ENCODE measurements around the gene ERGIC1. TPM values are rescaled to one million over a fixed set of nuclear protein-coding genes. Genes with fewer than 3 reads are reported as not detected.
"Not testable (repeated sequence)": the region's sequence is repeated elsewhere in the genome, so short reads cannot be mapped to it uniquely, and the experiment has no call there.

Gene ERGIC1
- total RNA-seq, 1 donor: 109 TPM

DNA sequence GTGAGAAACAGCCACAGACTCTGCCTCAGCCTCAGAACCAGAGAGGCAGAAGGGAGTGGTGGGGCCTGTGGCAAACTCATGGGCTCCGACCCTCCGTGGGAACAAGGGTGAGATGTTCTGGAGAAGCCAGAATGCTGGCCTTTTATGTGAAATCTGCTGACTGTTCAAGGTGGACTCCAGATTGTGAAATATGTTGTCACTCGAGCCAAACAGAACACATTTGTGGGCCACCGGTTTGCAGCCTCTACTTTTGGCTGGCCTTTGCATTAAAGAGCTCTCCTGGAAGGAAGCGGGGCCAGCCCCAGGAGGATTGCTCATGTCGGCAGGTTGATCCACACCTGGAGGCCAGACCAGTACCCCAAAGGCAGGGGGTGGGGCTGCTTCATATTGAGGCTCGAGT lies 62.4 kb downstream of the ERGIC1 start:
- Histone ChIP-seq H3K27ac (ENCODE audit: low read depth, low read length) (peak overlapping the region; percentile 99), H3K27me3 (ENCODE audit: insufficient read depth, low read length) (no peaks in the 10 kb centered on the region), H2AFZ (ENCODE audit: low read length) (no peak overlapping the region), H3K9me3 (ENCODE audit: low read depth, low read length) (no peaks in the 10 kb centered on the region), H3K79me2 (ENCODE audit: insufficient read depth, low read length) (peaks cover 15% of the 10 kb centered on the region), H3K4me2 (ENCODE audit: insufficient read depth, low read length) (no peak overlapping the region), H4K20me1 (ENCODE audit: insufficient read depth, low read length) (no peaks in the 10 kb centered on the region), H3K36me3 (ENCODE audit: insufficient read depth, low read length) (peaks cover 20% of the 10 kb centered on the region), H3K4me1 (ENCODE audit: insufficient read depth, low read length) (peaks cover 48% of the 10 kb centered on the region), H3K4me3 (ENCODE audit: insufficient read depth, low read length) (no peak overlapping the region)
- TF ChIP-seq, protein P1, sequence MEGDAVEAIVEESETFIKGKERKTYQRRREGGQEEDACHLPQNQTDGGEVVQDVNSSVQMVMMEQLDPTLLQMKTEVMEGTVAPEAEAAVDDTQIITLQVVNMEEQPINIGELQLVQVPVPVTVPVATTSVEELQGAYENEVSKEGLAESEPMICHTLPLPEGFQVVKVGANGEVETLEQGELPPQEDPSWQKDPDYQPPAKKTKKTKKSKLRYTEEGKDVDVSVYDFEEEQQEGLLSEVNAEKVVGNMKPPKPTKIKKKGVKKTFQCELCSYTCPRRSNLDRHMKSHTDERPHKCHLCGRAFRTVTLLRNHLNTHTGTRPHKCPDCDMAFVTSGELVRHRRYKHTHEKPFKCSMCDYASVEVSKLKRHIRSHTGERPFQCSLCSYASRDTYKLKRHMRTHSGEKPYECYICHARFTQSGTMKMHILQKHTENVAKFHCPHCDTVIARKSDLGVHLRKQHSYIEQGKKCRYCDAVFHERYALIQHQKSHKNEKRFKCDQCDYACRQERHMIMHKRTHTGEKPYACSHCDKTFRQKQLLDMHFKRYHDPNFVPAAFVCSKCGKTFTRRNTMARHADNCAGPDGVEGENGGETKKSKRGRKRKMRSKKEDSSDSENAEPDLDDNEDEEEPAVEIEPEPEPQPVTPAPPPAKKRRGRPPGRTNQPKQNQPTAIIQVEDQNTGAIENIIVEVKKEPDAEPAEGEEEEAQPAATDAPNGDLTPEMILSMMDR (IDR thresholded peaks at IDR 0.05; ENCODE audit: extremely low read depth, low read depth, low read length): no peak
- DNase-seq (ENCODE audit: insufficient read length, low spot score, missing footprints): no peak

DNA sequence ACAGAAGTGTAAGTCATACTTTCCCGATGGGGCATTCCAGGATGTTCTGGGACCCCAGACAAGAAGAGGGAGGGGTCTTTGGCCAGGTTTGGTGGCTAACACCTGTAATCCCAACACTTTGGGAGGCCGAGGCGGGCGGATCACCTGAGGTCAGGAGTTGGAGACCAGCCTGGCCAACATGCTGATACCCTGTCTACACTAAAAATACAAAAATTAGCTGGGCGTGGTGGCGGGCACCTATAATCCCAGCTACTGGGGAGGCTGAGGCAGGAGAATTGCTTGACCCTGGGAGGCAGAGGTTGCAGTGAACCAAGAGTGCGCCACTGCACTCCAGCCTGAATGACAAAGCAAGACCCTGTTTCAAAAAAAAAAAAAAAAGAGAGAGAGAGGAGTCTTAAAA lies 63.0 kb downstream of the ERGIC1 start:
- H3K9me3 ChIP-seq (ENCODE audit: low read depth, low read length); H3K4me3 ChIP-seq (ENCODE audit: insufficient read depth, low read length); H3K27me3 ChIP-seq (ENCODE audit: insufficient read depth, low read length); H2AFZ ChIP-seq (ENCODE audit: low read length); H4K20me1 ChIP-seq (ENCODE audit: insufficient read depth, low read length); DNase-seq (ENCODE audit: insufficient read length, low spot score, missing footprints): not testable (repeated sequence)
- Histone ChIP-seq H3K36me3 (ENCODE audit: insufficient read depth, low read length) (peaks cover 20% of the 10 kb centered on the region), H3K4me1 (ENCODE audit: insufficient read depth, low read length) (peaks cover 49% of the 10 kb centered on the region), H3K27ac (ENCODE audit: low read depth, low read length) (peak overlapping the region; percentile 99), H3K79me2 (ENCODE audit: insufficient read depth, low read length) (peaks cover 18% of the 10 kb centered on the region), H3K4me2 (ENCODE audit: insufficient read depth, low read length) (peak overlapping the region; percentile 62)

DNA sequence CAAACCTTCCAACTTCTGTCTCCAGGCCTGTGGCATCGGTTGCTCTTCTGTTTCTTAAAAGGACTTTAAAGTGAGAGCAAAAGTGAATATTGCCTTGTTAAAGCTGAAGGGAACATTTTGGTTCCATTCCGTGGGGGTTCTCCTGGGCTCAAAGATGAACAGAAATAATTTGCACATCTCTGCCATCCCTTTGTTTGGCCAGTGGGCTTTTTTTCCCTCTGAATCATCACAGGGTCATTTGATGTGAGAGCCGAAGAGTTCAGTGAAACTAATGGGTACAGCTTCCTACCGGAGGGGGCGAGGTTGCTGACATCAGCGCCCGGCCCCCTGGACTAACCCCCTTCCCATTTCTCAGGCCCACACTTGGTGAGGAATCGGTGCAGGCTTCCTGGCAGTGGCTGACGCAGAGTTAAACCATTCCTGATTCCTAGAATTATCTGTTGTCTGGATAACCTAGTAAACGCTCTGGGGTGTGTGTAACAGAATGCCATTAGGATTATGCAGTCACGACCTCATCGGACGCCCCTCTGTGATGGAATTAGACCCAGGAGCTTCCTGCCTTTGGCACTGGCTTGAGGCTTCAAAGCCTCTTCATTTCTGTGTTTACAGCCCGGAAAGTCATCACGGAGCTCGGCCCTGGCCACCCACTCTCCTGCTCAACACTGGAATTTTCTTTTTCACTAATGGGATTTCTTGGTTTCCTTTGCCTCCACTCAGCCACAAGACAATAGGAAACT lies 63.6 kb downstream of the ERGIC1 start:
- TF ChIP-seq, protein P1 (IDR thresholded peaks at IDR 0.05; ENCODE audit: extremely low read depth, low read depth, low read length): no peak
- Histone ChIP-seq H3K4me1 (ENCODE audit: insufficient read depth, low read length) (peaks cover 51% of the 10 kb centered on the region), H2AFZ (ENCODE audit: low read length) (no peak overlapping the region), H3K9me3 (ENCODE audit: low read depth, low read length) (no peaks in the 10 kb centered on the region), H3K4me3 (ENCODE audit: insufficient read depth, low read length) (no peak overlapping the region), H3K36me3 (ENCODE audit: insufficient read depth, low read length) (peaks cover 20% of the 10 kb centered on the region), H3K27me3 (ENCODE audit: insufficient read depth, low read length) (no peaks in the 10 kb centered on the region), H3K27ac (ENCODE audit: low read depth, low read length) (peak overlapping the region; percentile 99), H4K20me1 (ENCODE audit: insufficient read depth, low read length) (no peaks in the 10 kb centered on the region), H3K4me2 (ENCODE audit: insufficient read depth, low read length) (peak overlapping the region; percentile 62), H3K79me2 (ENCODE audit: insufficient read depth, low read length) (peaks cover 16% of the 10 kb centered on the region)
- peak; percentile 93 for DNase-seq (ENCODE audit: insufficient read length, low spot score, missing footprints)

DNA sequence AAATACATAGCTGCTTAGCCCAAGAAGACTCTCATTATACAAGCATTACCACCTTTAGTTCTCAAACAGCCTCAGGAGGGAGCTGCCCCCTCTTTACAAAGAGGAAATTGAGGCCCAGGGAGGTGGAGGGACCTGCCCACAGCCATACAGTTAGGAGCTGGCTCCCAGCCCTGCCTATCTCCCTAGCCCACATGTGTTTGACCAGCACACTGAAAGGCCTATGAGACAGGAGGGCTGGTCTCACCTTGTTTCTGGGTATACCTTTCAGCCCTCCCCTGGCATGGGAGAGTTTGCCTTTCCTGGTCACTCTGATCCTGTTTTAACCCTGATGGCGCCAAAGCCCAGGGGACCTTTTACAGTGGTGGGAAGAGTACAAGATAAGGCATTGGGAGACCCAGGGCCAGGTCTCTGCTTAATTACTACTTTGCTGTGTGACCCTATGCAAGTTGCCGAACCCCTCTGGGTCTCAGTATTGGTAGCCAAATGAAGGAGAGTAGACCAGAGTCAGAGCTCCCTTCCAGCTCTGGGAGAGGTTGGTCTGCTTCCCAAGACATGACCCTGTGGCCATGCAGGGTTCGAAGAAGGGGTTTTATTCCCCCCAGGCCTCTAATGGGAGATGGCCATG lies 64.3 kb downstream of the ERGIC1 start:
- Histone ChIP-seq H3K4me1 (ENCODE audit: insufficient read depth, low read length) (peaks cover 57% of the 10 kb centered on the region), H3K4me3 (ENCODE audit: insufficient read depth, low read length) (no peak overlapping the region)

More for the DNA sequence above, 64.3 kb downstream of the ERGIC1 start:
- DNase-seq (ENCODE audit: insufficient read length, low spot score, missing footprints): no peak
- no peaks in the 10 kb centered on the region for H4K20me1 ChIP-seq (ENCODE audit: insufficient read depth, low read length)
- H3K4me2 ChIP-seq (ENCODE audit: insufficient read depth, low read length): peak overlapping the region; percentile 52
- peaks cover 20% of the 10 kb centered on the region for H3K36me3 ChIP-seq (ENCODE audit: insufficient read depth, low read length)
- peaks cover 16% of the 10 kb centered on the region for H3K79me2 ChIP-seq (ENCODE audit: insufficient read depth, low read length)
- no peak overlapping the region for H2AFZ ChIP-seq (ENCODE audit: low read length)
- H3K27me3 ChIP-seq (ENCODE audit: insufficient read depth, low read length): no peaks in the 10 kb centered on the region
- peak overlapping the region; percentile 99 for H3K27ac ChIP-seq (ENCODE audit: low read depth, low read length)
- TF ChIP-seq, protein P1 (IDR thresholded peaks at IDR 0.05; ENCODE audit: extremely low read depth, low read depth, low read length): no peak
- no peaks in the 10 kb centered on the region for H3K9me3 ChIP-seq (ENCODE audit: low read depth, low read length)

Data from osteoblast (primary cell).